GM18951 (cell line): ENCODE measurements around the gene CPNE4.

Experiments used
- POLR2A ChIP-seq: IDR thresholded peaks from 4 replicates; pipeline ENCODE4 v1.6.1; 2011; ENCODE audit warnings: mild to moderate bottlenecking; ENCODE audit not compliant: insufficient read length, insufficient read depth; ENCODE audit errors: extremely low read depth
- in situ Hi-C: fragments of 300-500 bp; cut with MboI; formaldehyde crosslinking; loops from one replicate; pipeline ENCODE4 v1.12.0; 2022; ENCODE audit warnings: low sequenced_read_pairs, mixed read lengths, inconsistent platforms; ENCODE audit not compliant: unreplicated experiment

Gene CPNE4

GRCh38 chr3:131868203-131868602 lies 166.6 kb downstream of the CPNE4 start:
- in situ Hi-C loops, result no loop called here
- TF ChIP-seq POLR2A, result no peak

- in situ Hi-C loops, result no loop called here
- no peak for TF ChIP-seq POLR2A
These were observed 178.6 kb downstream of the CPNE4 start for GRCh38 chr3:131856171-131856570.

GRCh38 chr3:131850223-131850622 lies 184.6 kb downstream of the CPNE4 start:
- in situ Hi-C loops, result no loop called here
- TF ChIP-seq POLR2A, result no peak

- in situ Hi-C loops, result no loop called here
- TF ChIP-seq POLR2A, result no peak
These were observed 185.2 kb downstream of the CPNE4 start for GRCh38 chr3:131849616-131850015.

- no peak for TF ChIP-seq POLR2A
- in situ Hi-C loops, result no loop called here
These were observed 186.8 kb downstream of the CPNE4 start for GRCh38 chr3:131847966-131848510.

GRCh38 chr3:131846296-131846924 lies 188.4 kb downstream of the CPNE4 start:
- TF ChIP-seq POLR2A, result no peak
- in situ Hi-C loops, result no loop called here

GRCh38 chr3:131843174-131843573 lies 191.6 kb downstream of the CPNE4 start:
- in situ Hi-C loops, result no loop called here
- no peak for TF ChIP-seq POLR2A

GRCh38 chr3:131840156-131840797 lies 194.5 kb downstream of the CPNE4 start:
- in situ Hi-C loops, result no loop called here
- TF ChIP-seq POLR2A, result no peak

- in situ Hi-C loops, result no loop called here
- TF ChIP-seq POLR2A, result no peak
These were observed 198.9 kb downstream of the CPNE4 start for GRCh38 chr3:131835906-131836305.

GRCh38 chr3:131831608-131832007 lies 203.2 kb downstream of the CPNE4 start:
- TF ChIP-seq POLR2A, result no peak

GRCh38 chr3:131821191-131821762 lies 213.5 kb downstream of the CPNE4 start:
- in situ Hi-C loops, result no loop called here
- TF ChIP-seq POLR2A, result no peak

More at GRCh38 chr3:131831608-131832007, 203.2 kb downstream of the CPNE4 start:
- in situ Hi-C loops, result no loop called here

GRCh38 chr3:131819381-131820055 lies 215.3 kb downstream of the CPNE4 start:
- in situ Hi-C loops, result no loop called here

GRCh38 chr3:131812433-131812832 lies 222.4 kb downstream of the CPNE4 start:
- no peak for TF ChIP-seq POLR2A

More at GRCh38 chr3:131819381-131820055, 215.3 kb downstream of the CPNE4 start:
- no peak for TF ChIP-seq POLR2A

More at GRCh38 chr3:131812433-131812832, 222.4 kb downstream of the CPNE4 start:
- in situ Hi-C loops, result no loop called here
